G401.6 (cell line): ENCODE data around the gene ZFAND6.
"Not testable (repeated sequence)": the region's sequence is repeated elsewhere in the genome, so short reads cannot be mapped to it uniquely, and the experiment has no call there.

Experiments
- FAIRE-seq: peaks from 2 replicates; lab custom pipeline; 2012; peaks lifted over from hg19 to GRCh38; lab: Jason Lieb, UNC

Gene ZFAND6

GRCh38 chr15:80099241-80099640 is 39.8 kb downstream of the ZFAND6 start:
- FAIRE-seq: no peak

GRCh38 chr15:80099662-80100061 is 40.2 kb downstream of the ZFAND6 start:
- FAIRE-seq: not testable (repeated sequence)

DNA sequence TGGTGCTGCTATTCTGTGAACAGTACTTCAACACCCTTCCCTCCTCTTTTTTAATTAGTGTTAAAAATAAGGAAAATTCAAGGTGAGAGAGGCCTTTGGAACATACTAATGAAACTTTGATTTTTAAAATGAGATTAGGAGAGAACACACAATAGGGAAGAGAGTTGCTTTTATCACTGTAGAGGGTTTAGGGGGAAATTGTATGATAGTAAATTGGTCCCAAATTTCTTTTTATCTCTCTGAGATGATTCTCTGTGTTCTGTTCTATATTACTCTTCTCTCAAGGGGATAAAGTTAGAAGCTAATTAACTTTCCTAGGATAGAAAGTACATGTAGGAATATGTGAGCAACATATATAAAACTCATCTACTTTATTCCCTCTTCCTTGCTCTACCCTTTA is 40.8 kb downstream of the ZFAND6 start:
- FAIRE-seq: no peak

DNA sequence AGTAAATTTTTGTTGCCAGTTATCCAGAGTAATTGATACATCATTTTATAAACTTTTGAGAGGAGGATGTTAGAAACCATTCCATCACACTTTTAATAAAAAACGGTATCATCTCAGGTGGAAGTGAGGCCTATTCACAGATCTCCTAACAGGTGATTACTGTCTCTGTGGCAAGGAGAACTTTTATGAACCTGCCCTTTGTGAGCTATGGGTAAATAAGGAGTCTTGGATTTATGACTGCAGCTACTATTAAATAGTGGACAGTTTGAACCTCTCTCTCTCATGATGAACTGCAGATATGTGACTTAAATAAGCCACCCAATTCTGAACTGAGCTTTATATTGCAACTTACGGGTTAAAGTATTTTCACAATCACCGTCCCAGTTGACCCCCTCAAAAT is 45.7 kb downstream of the ZFAND6 start:
- FAIRE-seq: no peak

GRCh38 chr15:80105595-80105994 is 46.1 kb downstream of the ZFAND6 start:
- no peak for FAIRE-seq

GRCh38 chr15:80106051-80106450 is 46.6 kb downstream of the ZFAND6 start:
- no peak for FAIRE-seq

- no peak for FAIRE-seq
Measured at GRCh38 chr15:80107204-80107603, 47.7 kb downstream of the ZFAND6 start.

- FAIRE-seq: no peak
Measured at GRCh38 chr15:80107774-80108173, 48.3 kb downstream of the ZFAND6 start.

DNA sequence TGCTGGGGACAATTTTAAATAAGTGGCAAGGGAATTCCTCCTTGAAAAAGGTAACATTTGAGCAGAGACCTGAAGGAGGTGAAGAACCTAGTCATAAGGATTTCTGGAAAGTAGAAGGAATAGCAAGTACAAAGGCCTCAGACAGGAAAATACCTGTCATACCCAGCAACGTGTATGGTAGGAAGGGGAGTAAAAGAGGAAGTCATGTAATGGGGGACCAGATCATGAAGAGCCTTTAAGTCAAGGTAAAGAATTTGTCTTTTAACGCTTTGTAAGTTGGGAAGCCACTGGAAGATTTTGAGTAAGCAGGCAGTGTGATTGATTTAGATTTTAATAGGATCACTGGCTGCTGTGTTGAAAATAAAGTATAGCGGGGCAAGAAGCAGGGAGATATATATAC is 49.9 kb downstream of the ZFAND6 start:
- FAIRE-seq: no peak

- no peak for FAIRE-seq
Measured at GRCh38 chr15:80110920-80111319, 51.4 kb downstream of the ZFAND6 start.

GRCh38 chr15:80114114-80114513 is 54.6 kb downstream of the ZFAND6 start:
- FAIRE-seq: no peak

DNA sequence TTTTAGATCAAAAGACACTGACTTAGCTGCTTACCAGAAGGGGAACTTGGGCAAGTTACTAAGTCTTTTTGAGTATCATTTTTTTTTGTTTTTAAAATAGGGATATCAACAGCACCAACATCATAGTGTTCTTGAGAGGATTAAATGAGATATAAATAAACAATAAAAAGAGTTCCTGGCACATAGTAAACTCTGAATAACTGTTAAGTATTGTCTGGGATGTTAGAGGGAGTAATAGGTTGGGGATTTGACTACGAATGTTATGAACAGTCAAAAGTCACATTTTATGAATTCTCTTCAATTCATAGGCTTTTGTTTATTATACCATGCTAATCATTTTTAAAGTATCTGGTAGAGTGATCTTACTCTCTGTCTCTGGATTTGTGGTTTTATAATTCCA is 55.5 kb downstream of the ZFAND6 start:
- FAIRE-seq: no peak

- FAIRE-seq: no peak
Measured at GRCh38 chr15:80118956-80119355, 59.5 kb downstream of the ZFAND6 start.

DNA sequence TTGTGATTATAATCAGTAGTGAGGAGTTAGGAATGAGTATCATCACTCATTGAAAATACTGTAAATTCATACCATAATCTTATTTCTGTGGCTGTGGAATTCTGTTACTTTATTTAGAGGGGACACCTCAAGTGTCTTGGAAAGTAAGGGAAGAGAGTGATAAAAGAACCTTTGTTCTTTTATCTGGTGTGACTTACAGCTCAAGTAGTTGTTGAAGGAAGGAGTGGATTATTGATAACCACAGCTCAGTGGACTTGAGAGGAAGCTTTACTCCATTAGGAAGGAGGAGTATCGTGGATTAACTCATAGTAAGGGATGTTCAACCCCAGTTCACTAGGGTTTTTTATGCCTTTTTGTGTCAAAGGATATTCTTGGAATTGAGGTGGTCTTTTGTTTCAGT is 61.2 kb downstream of the ZFAND6 start:
- FAIRE-seq: no peak

DNA sequence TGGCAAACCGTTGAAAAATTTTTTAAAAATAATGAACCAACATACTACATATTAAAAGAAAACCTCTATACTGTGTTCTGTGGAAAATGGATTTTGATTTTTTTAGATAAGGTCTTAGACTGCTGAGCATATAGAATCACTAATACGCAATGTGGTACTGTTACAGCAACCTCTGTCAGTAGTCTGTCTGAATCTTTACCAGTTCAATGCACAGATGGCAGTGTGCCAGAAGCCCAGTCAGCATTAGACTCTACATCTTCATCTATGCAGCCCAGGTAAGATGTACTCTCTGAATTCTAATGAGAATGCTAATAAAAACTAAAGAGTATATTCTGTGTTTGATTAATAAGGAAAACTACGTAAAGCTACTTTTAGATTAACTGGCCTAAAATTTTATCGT is 62.1 kb downstream of the ZFAND6 start:
- FAIRE-seq: no peak

DNA sequence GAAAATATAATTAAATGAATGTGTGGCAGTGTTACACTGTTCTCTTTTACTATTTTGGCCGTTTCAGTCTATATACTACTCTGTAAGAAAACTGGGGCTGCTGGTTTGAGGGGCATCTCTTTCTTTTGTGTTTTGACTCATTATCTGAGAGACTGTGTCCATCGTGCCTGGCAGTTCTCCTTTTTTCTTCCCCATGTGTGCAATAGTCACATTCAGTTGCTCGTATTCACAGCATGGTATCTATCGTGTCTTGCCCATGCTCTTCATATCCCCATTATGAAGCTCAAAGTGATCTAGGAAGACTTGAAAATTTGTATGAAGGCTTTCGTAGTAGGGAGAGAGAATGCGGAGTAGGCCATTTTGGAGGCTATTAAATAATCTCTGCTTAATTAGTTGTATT is 63.6 kb downstream of the ZFAND6 start:
- FAIRE-seq: no peak

GRCh38 chr15:80127253-80127652 is 67.8 kb downstream of the ZFAND6 start:
- FAIRE-seq: not testable (repeated sequence)

- FAIRE-seq: no peak
Measured at GRCh38 chr15:80127911-80128310, 68.4 kb downstream of the ZFAND6 start.

DNA sequence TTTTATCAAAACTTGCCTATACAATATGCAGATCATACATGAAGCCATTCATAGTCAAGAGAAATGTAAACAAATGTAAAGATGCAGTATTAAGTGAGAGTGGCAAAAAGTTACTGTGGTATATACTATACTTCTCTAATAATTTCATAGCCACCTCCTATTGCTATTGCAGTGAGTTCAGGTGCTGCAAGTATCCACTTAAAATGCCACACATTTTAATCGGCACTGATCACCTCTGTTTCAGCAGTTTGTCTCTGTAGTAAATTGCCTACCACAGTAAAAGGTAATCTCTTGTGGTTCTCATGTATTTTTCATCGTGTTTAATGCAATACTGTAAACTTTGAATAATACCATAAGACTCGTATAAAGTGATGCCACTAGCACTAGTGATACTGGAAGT is 72.9 kb downstream of the ZFAND6 start:
- FAIRE-seq: no peak

DNA sequence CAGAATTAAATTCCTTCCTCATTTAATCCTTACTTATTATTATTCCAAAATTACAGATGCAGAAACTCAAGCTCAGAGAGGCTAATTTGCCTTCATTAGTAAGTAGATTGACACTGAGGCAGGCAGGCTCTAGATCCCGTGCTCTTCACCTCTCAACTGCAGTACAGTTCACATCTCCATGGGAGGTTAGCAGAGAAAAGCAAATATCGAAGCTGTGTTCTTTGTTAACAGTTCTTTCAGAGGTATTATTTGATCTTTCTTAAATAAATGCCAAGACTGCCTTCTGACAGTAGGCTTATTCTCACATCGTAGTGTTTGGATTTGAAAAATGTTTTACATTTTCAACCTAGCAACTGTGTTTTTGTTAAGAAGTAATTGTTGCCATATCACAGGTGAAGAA is 77.4 kb downstream of the ZFAND6 start:
- FAIRE-seq: no peak

GRCh38 chr15:80138961-80139360 is 79.5 kb downstream of the ZFAND6 start:
- no peak for FAIRE-seq

DNA sequence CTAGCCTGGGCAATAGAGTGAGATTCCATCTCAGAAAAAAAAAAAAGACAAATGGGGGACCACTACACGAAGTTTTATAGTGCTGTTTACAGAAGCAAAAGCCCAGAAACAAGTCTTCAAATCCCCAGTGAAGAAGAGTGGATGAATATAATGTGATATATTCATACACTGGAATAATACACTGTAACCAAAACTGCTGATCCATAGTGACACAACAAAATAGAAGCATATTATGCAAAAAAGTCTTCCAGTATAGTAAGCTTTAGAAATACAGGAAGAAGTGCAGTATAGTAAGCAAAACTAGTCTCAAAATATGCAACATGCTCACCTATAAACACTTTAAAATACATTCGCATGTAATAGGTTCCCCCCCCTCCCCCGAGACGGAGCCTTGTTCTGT is 81.4 kb downstream of the ZFAND6 start:
- FAIRE-seq: no peak

- FAIRE-seq: no peak
Measured at GRCh38 chr15:80141916-80142598, 82.6 kb downstream of the ZFAND6 start.

GRCh38 chr15:80142646-80143045 is 83.2 kb downstream of the ZFAND6 start:
- no peak for FAIRE-seq

DNA sequence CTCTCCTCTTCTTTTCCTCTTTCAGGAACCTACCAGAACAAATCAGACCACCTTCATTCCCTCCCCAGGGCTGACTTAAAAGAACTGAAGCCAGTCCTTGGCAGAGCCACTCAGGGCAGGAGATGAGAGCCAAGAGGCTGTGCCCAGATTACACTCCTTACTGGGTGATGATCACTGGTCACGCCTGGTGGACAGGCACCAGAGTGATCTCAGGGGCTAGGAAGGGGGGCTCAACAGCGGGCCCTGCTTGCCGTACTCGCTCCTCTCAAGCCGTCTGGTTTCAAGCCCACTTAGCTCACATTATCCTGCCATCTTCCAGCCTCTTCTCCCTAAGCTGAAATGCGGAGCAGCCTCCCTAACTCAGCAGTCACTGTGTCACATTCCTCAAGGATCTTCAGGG is 91.7 kb downstream of the ZFAND6 start:
- FAIRE-seq: no peak
